Activated CD4-positive, alpha-beta T cell treated with anti-CD3 and anti-CD28 coated beads, Interleukin-2, Interleukin-4, amounts not matched to agents 100 ng/mL and 50 ng/mL, durations not matched to agents 16 hours and 8 hours (primary cell): ENCODE results near the gene AHR.
"Not testable (repeated sequence)": the region's sequence is repeated elsewhere in the genome, so short reads cannot be mapped to it uniquely, and the experiment has no call there.

Experiments
- DNase-seq: peaks from one replicate; pipeline ENCODE4 v3.0.0-alpha.2; 2020; ENCODE audit warnings: low spot score

The AHR gene

DNA sequence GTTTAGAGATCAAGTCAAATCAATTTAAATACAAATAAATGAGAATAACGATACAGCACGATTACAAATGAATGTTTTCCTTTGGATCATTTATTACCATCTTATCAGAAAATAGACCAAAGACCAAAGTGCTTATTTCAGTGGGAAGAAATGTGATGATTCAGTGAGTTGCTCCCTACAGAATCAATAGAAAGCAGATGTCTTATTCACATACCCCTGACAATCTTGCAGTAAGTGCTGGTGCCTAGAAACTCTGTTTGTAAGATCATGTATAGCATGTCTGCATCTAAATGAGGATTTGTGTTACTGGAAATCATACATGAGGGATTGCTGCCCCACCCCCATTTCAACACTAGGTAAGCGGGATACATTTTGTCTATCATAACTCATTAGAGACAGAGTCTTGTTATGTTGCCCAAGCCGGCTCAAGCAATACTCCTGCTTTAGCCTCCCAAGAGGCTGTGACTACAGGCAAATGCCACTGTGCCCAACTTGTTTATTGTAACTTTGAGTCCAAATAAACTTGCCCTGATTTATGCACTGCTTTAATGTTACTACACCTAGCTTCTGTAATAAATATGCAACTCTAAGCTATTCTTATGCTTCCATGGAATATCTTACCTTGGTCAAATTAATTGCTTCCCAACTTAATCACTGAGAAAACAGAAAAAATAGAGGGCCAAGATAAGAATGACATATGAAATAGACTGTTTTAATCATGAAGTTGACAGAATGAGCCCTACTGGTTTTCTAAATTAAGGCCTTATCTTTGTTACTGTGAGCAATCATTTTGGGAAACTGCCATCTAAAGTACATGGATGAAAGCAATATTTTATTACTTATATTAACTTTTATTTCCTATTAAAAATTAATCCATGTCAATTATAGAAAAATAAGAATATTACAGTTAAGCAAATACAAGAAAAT is 82.5 kb downstream of the AHR start:
- no peak for DNase-seq

DNA sequence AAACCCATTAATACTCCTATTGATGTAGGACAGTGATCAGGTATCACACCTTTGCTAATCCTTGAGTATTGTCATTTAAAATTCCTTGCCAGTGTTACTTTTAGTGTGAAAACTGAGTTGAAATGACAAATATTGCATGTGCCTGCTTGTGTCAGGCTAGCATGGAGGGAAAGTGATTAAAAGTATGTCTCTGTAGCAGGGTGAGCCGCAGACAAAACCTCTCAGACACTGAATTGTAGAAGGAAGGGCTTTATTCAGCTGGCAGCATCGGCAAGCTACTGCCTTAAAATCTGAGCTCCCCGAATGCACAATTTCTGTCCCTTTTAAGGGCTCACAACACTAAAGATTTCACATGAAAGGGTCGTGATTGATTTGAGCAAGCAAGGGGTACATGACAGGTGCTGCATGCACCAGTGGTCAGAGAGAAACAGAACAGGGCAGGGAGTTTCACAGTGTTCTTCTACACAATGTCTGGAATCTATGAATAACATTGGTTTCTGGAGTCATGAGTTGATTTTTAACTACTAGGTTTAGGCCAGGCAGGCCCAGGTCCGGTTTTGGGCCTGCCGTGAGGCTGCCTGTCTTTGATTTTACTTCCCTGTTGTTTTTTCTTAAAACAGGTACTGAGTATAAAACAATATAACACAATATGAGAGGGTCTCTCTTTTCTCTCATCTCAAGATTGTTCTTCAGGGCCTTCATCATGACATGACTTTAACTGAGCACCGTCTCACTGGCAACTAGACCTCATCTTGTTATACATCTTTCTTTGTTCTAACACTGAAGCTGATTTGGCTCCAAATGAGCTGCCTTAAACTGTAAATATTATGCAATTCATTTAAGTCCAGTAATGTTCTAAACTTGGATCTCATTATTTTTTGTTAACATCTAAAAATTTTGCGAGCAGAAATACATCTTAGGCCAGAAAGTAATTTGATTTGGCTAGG is 84.2 kb downstream of the AHR start:
- not testable (repeated sequence) for DNase-seq

DNA sequence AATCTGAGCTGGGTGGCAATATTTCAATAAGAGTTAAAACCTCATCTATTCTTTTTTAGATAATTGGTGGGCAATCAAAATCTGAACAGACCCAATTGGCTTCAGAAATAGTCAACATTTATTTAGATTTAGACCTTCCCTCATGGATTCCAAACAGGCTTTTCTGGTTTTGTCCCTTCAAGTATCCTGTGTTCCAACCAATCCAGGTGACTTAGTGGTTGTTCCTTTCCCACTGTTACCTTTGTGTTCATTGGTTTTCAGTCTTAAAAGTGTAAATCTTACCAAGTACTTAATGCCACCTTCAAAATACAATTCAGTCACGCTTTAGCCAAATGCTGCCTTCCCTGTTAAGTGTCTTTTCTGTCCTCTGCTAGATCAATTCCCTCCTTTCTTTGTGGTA is 85.9 kb downstream of the AHR start:
- no peak for DNase-seq

DNA sequence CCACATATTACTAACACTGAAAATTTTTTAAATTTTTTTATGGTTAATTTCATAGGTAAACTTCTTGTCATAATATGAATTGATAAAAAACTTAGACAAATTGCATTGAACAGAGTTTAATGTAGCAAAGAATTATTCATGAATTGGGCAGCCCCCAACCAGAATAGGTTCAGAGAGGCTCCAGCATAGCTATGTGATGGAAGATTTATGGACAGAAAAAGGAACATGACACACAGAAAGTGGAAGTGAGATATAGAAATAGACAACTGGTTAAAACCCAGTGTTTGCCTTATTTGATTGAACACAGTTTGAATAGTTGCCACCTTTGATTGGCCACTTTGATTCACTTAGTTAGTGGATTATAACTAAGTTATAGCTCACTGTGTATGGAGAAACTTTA is 87.2 kb downstream of the AHR start:
- no peak for DNase-seq

DNA sequence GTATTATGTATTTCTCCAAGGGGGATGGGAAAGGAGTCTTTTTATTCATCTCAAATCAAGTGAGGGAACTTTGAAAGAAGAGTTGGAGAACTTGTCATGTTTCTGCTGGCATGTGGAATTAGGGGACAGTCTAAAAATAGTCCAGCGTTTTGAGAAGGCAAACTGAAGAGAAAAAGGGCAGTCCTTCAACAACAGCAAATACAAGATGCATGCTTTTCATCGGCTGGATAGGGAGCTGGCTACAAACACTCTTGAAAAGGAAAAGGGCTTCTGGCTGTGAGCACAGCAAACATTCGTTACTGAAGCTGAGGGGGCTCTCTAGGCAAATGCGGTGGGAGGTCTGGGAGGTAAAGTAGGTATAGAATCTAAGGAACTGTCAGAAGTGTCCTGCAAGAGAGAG is 91.9 kb downstream of the AHR start:
- no peak for DNase-seq

DNA sequence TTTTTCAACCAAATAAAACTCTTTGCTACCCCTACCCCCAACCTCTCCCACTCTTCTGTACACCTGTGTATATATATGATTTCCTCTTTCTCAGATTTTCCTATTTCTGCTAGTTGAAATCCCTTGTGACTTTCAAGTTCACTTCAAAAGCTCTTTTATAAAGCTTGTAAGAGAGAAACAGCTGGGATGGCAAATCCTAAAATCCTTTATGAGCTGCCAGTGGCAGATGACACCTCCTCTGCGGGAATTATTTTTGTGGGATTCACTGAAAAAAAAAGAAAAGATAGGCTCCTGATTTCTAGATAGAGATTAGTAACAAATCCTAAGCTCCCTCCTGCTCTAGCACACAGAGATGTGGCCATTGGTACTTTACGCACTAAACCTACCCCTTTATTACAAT is 92.9 kb downstream of the AHR start:
- DNase-seq: no peak

DNA sequence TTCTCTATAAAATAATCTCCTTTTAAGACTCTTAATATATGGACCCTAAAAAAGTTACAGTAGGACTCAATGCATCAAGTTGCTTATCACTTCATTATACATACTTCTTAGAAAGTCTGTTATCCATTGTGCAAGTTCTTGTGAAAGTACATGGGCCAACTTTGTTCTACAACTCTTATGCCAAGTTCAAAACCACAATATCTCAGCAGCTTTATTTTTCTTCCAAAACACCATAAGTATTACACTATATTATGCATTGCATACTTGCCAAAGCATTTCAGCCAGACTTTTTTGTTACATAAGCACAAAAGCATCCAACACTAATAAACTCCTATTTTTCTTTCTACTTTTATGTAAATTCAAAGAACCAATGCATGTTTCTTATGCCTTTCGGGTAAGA is 94.4 kb downstream of the AHR start:
- no peak for DNase-seq

DNA sequence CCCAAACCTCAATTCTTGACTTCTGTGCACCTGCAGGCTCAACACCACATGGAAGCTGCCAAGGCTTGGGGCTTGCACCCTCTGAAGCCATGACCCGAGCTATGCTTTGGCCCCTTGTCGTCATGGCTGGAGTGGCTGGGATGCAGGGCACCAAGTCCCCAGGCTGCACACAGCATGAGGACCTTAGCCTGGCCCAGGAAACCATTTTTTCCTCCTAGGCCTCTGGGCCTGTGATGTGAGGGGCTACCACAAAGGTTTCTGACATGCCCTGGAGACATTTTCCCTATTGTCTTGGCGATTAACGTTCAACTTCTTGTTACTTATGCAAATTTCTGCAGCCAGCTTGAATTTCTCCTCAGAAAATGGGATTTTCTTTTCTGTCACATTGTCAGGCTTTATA is 96.1 kb downstream of the AHR start:
- DNase-seq: not testable (repeated sequence)
